ENCODE measurements around the gene APBA2.
A peak's percentile ranks its signal among the peaks of the same experiment; 100 is the strongest.

The APBA2 gene

GRCh38 chr15:28983432-28984311 lies 97.9 kb downstream of the APBA2 start:
- DNase-seq (ENCODE audit: low read depth) = no peak

GRCh38 chr15:28984421-28985315 lies 98.9 kb downstream of the APBA2 start:
- DNase-seq (ENCODE audit: low read depth) = peak; percentile 88

GRCh38 chr15:28985316-28985645 lies 99.5 kb downstream of the APBA2 start:
- no peak for DNase-seq (ENCODE audit: low read depth)

- DNase-seq (ENCODE audit: low read depth) = no peak
Measured at GRCh38 chr15:28985691-28986090, 99.9 kb downstream of the APBA2 start.

GRCh38 chr15:28986108-28986507 lies 100.3 kb downstream of the APBA2 start:
- no peak for DNase-seq (ENCODE audit: low read depth)

- DNase-seq (ENCODE audit: low read depth) = no peak
Measured at GRCh38 chr15:28986726-28987125, 101.0 kb downstream of the APBA2 start.

GRCh38 chr15:28987337-28987736 lies 101.6 kb downstream of the APBA2 start:
- DNase-seq (ENCODE audit: low read depth) = no peak

- DNase-seq (ENCODE audit: low read depth) = peak; percentile 23
Measured at GRCh38 chr15:28989239-28989830, 103.6 kb downstream of the APBA2 start.

GRCh38 chr15:28989896-28990295 lies 104.1 kb downstream of the APBA2 start:
- DNase-seq (ENCODE audit: low read depth) = no peak

GRCh38 chr15:28990390-28990789 lies 104.6 kb downstream of the APBA2 start:
- no peak for DNase-seq (ENCODE audit: low read depth)

- DNase-seq (ENCODE audit: low read depth) = no peak
Measured at GRCh38 chr15:28991236-28992171, 105.7 kb downstream of the APBA2 start.

GRCh38 chr15:28992336-28992864 lies 106.6 kb downstream of the APBA2 start:
- DNase-seq (ENCODE audit: low read depth) = no peak

GRCh38 chr15:28993051-28993719 lies 107.4 kb downstream of the APBA2 start:
- peak; percentile 78 for DNase-seq (ENCODE audit: low read depth)

GRCh38 chr15:28993720-28994053 lies 107.9 kb downstream of the APBA2 start:
- no peak for DNase-seq (ENCODE audit: low read depth)

- no peak for DNase-seq (ENCODE audit: low read depth)
Measured at GRCh38 chr15:28994142-28994830, 108.5 kb downstream of the APBA2 start.

- no peak for DNase-seq (ENCODE audit: low read depth)
Measured at GRCh38 chr15:28994831-28995596, 109.2 kb downstream of the APBA2 start.

GRCh38 chr15:28995705-28996104 lies 109.9 kb downstream of the APBA2 start:
- DNase-seq (ENCODE audit: low read depth) = no peak

- no peak for DNase-seq (ENCODE audit: low read depth)
Measured at GRCh38 chr15:28996289-28996688, 110.5 kb downstream of the APBA2 start.

- no peak for DNase-seq (ENCODE audit: low read depth)
Measured at GRCh38 chr15:28996953-28997352, 111.2 kb downstream of the APBA2 start.
